ENCODE data around the gene DISP3.

DISP3 gene

GRCh38 chr1:11527541-11528452 lies 48.8 kb downstream of the DISP3 start:
- no peak for DNase-seq (ENCODE audit: low read depth in 2 of 3, low spot score in 2 of 3)

- DNase-seq (ENCODE audit: low read depth in 2 of 3, low spot score in 2 of 3) = no peak
These were observed 49.8 kb downstream of the DISP3 start for GRCh38 chr1:11528611-11529261.

- DNase-seq (ENCODE audit: low read depth in 2 of 3, low spot score in 2 of 3) = no peak
These were observed 50.4 kb downstream of the DISP3 start for GRCh38 chr1:11529330-11529729.

- DNase-seq (ENCODE audit: low read depth in 2 of 3, low spot score in 2 of 3) = no peak
These were observed 51.1 kb downstream of the DISP3 start for GRCh38 chr1:11529763-11530730.

GRCh38 chr1:11530731-11531311 lies 51.9 kb downstream of the DISP3 start:
- DNase-seq (ENCODE audit: low read depth in 2 of 3, low spot score in 2 of 3) = no peak

GRCh38 chr1:11531314-11531870 lies 52.4 kb downstream of the DISP3 start:
- no peak for DNase-seq (ENCODE audit: low read depth in 2 of 3, low spot score in 2 of 3)

- no peak for DNase-seq (ENCODE audit: low read depth in 2 of 3, low spot score in 2 of 3)
These were observed 53.0 kb downstream of the DISP3 start for GRCh38 chr1:11531943-11532342.

- no peak for DNase-seq (ENCODE audit: low read depth in 2 of 3, low spot score in 2 of 3)
These were observed 55.1 kb downstream of the DISP3 start for GRCh38 chr1:11533790-11534787.

GRCh38 chr1:11534846-11535245 lies 55.9 kb downstream of the DISP3 start:
- DNase-seq (ENCODE audit: low read depth in 2 of 3, low spot score in 2 of 3) = no peak

GRCh38 chr1:11535316-11535715 lies 56.4 kb downstream of the DISP3 start:
- no peak for DNase-seq (ENCODE audit: low read depth in 2 of 3, low spot score in 2 of 3)

- no peak for DNase-seq (ENCODE audit: low read depth in 2 of 3, low spot score in 2 of 3)
These were observed 57.0 kb downstream of the DISP3 start for GRCh38 chr1:11535761-11536572.

GRCh38 chr1:11536573-11537379 lies 57.8 kb downstream of the DISP3 start:
- DNase-seq (ENCODE audit: low read depth in 2 of 3, low spot score in 2 of 3) = no peak

GRCh38 chr1:11537380-11537764 lies 58.4 kb downstream of the DISP3 start:
- DNase-seq (ENCODE audit: low read depth in 2 of 3, low spot score in 2 of 3) = no peak

- DNase-seq (ENCODE audit: low read depth in 2 of 3, low spot score in 2 of 3) = no peak
These were observed 59.1 kb downstream of the DISP3 start for GRCh38 chr1:11537854-11538591.

GRCh38 chr1:11538886-11539285 lies 59.9 kb downstream of the DISP3 start:
- DNase-seq (ENCODE audit: low read depth in 2 of 3, low spot score in 2 of 3) = no peak

GRCh38 chr1:11539850-11540772 lies 61.2 kb downstream of the DISP3 start:
- no peak for DNase-seq (ENCODE audit: low read depth in 2 of 3, low spot score in 2 of 3)
